ENCODE measurements around the gene SUCLG2.
"Not testable (repeated sequence)": the region's sequence is repeated elsewhere in the genome, so short reads cannot be mapped to it uniquely, and the experiment has no call there.

SUCLG2 gene

GRCh38 chr3:67540198-67540894 lies 114.1 kb downstream of the SUCLG2 start (continued):
- TF ChIP-seq ZBTB26 (tag by site-specific recombination; optimal IDR thresholded peaks at IDR 0.05) = no peak
- no peak for TF ChIP-seq HOXC10 (CRISPR knock-in tag; IDR thresholded peaks at IDR 0.05)
- TF ChIP-seq ZFHX2 (tag by site-specific recombination; conservative IDR thresholded peaks at IDR 0.05) = no peak
- no peak for TF ChIP-seq KLF9 (tag by site-specific recombination; IDR thresholded peaks at IDR 0.05; ENCODE audit: low read depth)
- no peak for TF ChIP-seq ZNF580 (tag by site-specific recombination; IDR thresholded peaks at IDR 0.05)
- TF ChIP-seq PATZ1 (tag by site-specific recombination; IDR thresholded peaks at IDR 0.05) = no peak
- TF ChIP-seq REPIN1 (tag by site-specific recombination; IDR thresholded peaks at IDR 0.05; ENCODE audit: low read depth) = no peak
- TF ChIP-seq ZNF626 (tag by site-specific recombination; IDR thresholded peaks at IDR 0.05) = no peak

- H3K36me3 ChIP-seq (ENCODE audit: control insufficient read depth in 2 of 2, insufficient read depth in 1 of 2, low read length in 2 of 2); H3K4me3 ChIP-seq (ENCODE audit: low read depth, low read length); H3K4me1 ChIP-seq (ENCODE audit: control insufficient read depth, insufficient read depth, low read length); H3K9me3 ChIP-seq (ENCODE audit: control insufficient read depth, insufficient read depth, low read depth, low read length); CTCF ChIA-PET; H3K27ac ChIP-seq (ENCODE audit: extremely low read depth, low read depth, low read length); POLR2A ChIA-PET: not testable (repeated sequence)
- TF ChIP-seq ZNF146 (tag by site-specific recombination; IDR thresholded peaks at IDR 0.05) = peak; percentile 77
Measured at GRCh38 chr3:67537203-67537602, 117.2 kb downstream of the SUCLG2 start.

- POLR2A ChIA-PET = no interaction called here
- CTCF ChIA-PET = no interaction called here
- no peaks in the 10 kb centered on the region for H3K4me1 ChIP-seq (ENCODE audit: control insufficient read depth, insufficient read depth, low read length)
- no peaks in the 10 kb centered on the region for H3K9me3 ChIP-seq (ENCODE audit: control insufficient read depth, insufficient read depth, low read depth, low read length)
- H3K27ac ChIP-seq (ENCODE audit: extremely low read depth, low read depth, low read length) = no peak overlapping the region
- no peak for TF ChIP-seq ZBTB48 (tag by site-specific recombination; IDR thresholded peaks at IDR 0.05)
- TF ChIP-seq BCL6B (tag by site-specific recombination; IDR thresholded peaks at IDR 0.05) = no peak
- no peak for TF ChIP-seq ZNF843 (tag by site-specific recombination; IDR thresholded peaks at IDR 0.05)
- TF ChIP-seq PBX3 (CRISPR knock-in tag; IDR thresholded peaks at IDR 0.05) = no peak
- no peak for TF ChIP-seq ZNF549 (tag by site-specific recombination; IDR thresholded peaks at IDR 0.05)
- TF ChIP-seq MYNN (tag by site-specific recombination; IDR thresholded peaks at IDR 0.05; ENCODE audit: borderline replicate concordance) = no peak
- no peak for TF ChIP-seq SCRT2 (tag by site-specific recombination; IDR thresholded peaks at IDR 0.05)
- no peaks in the 10 kb centered on the region for H3K36me3 ChIP-seq (ENCODE audit: control insufficient read depth in 2 of 2, insufficient read depth in 1 of 2, low read length in 2 of 2)
- no peak overlapping the region for H3K4me3 ChIP-seq (ENCODE audit: low read depth, low read length)
Measured at GRCh38 chr3:67535006-67535405, 119.4 kb downstream of the SUCLG2 start.
